IMR-90 (cell line): ENCODE results near the gene RYR2. TPM values are rescaled to one million over a fixed set of nuclear protein-coding genes. Genes with fewer than 3 reads are reported as not detected.

Experiments used
- ATAC-seq: fragments of 200-7000 bp; cut with Tn5 transposase; 2 replicates; pipeline ENCODE4 v1.9.1; 2020; ENCODE audit warnings: low read depth, mild to moderate bottlenecking, moderate library complexity
- BruUV-seq: library from RNA; stranded (reverse); fragments of 400-500 nt; replicated peaks from 2 replicates; lab custom pipeline; 2021; lab: Mats Ljungman, UMichigan
- CTCF ChIA-PET: fragments of 300-600 bp; formaldehyde crosslinking; extraction: SDS; loops from one replicate; lab custom pipeline; 2021; ENCODE audit warnings: antibody characterized with exemption; lab: Yijun Ruan, JAX
- POLR2A ChIA-PET: fragments of 300-600 bp; sonication (Branson Sonifier 250); formaldehyde crosslinking; loops from one replicate; lab custom pipeline; 2022; ENCODE audit warnings: antibody characterized with exemption; ENCODE audit not compliant: unreplicated experiment; lab: Charles Lee
- DNase-seq: peaks from one replicate; pipeline ENCODE4 v3.0.0; 2013
- H2AFZ ChIP-seq: replicated peaks from 2 replicates; pipeline ENCODE3; 2013; ENCODE audit warnings: low read length, mild to moderate bottlenecking; ENCODE audit not compliant: poor library complexity
- H2AK5ac ChIP-seq: 2 replicates; pipeline ENCODE4 v1.6.1; 2013; ENCODE audit warnings: low read depth, low read length, inconsistent platforms
- H2AK9ac ChIP-seq: replicated peaks from 2 replicates; pipeline ENCODE3; 2013; ENCODE audit warnings: mild to moderate bottlenecking, low read depth, low read length, moderate library complexity; ENCODE audit not compliant: poor library complexity
- H2BK120ac ChIP-seq: 2 replicates; pipeline ENCODE4 v1.6.1; 2013; ENCODE audit warnings: low read depth, low read length, inconsistent platforms
- H2BK15ac ChIP-seq: 3 replicates; pipeline ENCODE4 v1.6.1; 2013; ENCODE audit warnings: low read depth, low read length, inconsistent platforms
- H2BK20ac ChIP-seq: 2 replicates; pipeline ENCODE4 v1.6.1; 2013; ENCODE audit warnings: low read depth, mild to moderate bottlenecking, inconsistent platforms, low read length, moderate library complexity
- H2BK5ac ChIP-seq: 2 replicates; pipeline ENCODE4 v1.6.1; 2013; ENCODE audit warnings: mild to moderate bottlenecking, low read depth, low read length, inconsistent platforms; ENCODE audit not compliant: poor library complexity, severe bottlenecking
- H3K14ac ChIP-seq: replicated peaks from 2 replicates; pipeline ENCODE4 v1.6.1; 2013; ENCODE audit warnings: low read depth, low read length, inconsistent platforms
- H3K18ac ChIP-seq: 2 replicates; pipeline ENCODE4 v1.6.1; 2013; ENCODE audit warnings: low read depth, low read length, control low read depth
- H3K23ac ChIP-seq: 2 replicates; pipeline ENCODE4 v1.6.1; 2013; ENCODE audit warnings: low read depth, low read length, inconsistent platforms
- H3K27ac ChIP-seq: 2 replicates; pipeline ENCODE4 v1.5.1; 2013; ENCODE audit warnings: mild to moderate bottlenecking, control low read depth, low read length; ENCODE audit not compliant: insufficient read depth
- H3K27me3 ChIP-seq: 2 replicates; pipeline ENCODE4 v1.6.1; 2013; ENCODE audit warnings: low read length; ENCODE audit not compliant: control insufficient read depth, insufficient read depth
- H3K36me3 ChIP-seq: 2 replicates; pipeline ENCODE4 v1.6.1; 2013; ENCODE audit warnings: low read length, mixed read lengths; ENCODE audit not compliant: control insufficient read depth, insufficient read depth
- H3K4ac ChIP-seq: 2 replicates; pipeline ENCODE4 v1.6.1; 2013; ENCODE audit warnings: low read depth, low read length, inconsistent platforms
- H3K4me1 ChIP-seq: 2 replicates; pipeline ENCODE4 v1.6.1; 2013; ENCODE audit warnings: low read length, mixed read lengths; ENCODE audit not compliant: control insufficient read depth, insufficient read depth
- H3K4me2 ChIP-seq: 2 replicates; pipeline ENCODE4 v1.6.1; 2013; ENCODE audit warnings: low read depth, mild to moderate bottlenecking, control low read depth, low read length, moderate library complexity
- H3K4me3 ChIP-seq: 2 replicates; pipeline ENCODE4 v1.5.1; 2013; ENCODE audit warnings: low read depth, mild to moderate bottlenecking, control low read depth, low read length, moderate library complexity; ENCODE audit not compliant: insufficient read depth
- H3K56ac ChIP-seq: 2 replicates; pipeline ENCODE4 v1.6.1; 2013; ENCODE audit warnings: low read length, inconsistent platforms; ENCODE audit not compliant: insufficient read depth; ENCODE audit errors: extremely low read depth
- H3K79me1 ChIP-seq, 2 experiments: 2 replicates each; pipeline ENCODE4 v1.6.1; 2013; ENCODE audit warnings: low read length in 2 of 2, inconsistent platforms in 1 of 2, low read depth in 1 of 2
- H3K9ac ChIP-seq: 2 replicates; pipeline ENCODE4 v1.6.1; 2013; ENCODE audit warnings: low read depth, low read length, control low read depth
- H3K9me1 ChIP-seq: 2 replicates; pipeline ENCODE4 v1.6.1; 2013; ENCODE audit warnings: low read length, inconsistent platforms; ENCODE audit not compliant: insufficient read depth
- H3K9me3 ChIP-seq: 2 replicates; pipeline ENCODE4 v1.6.1; 2013; ENCODE audit warnings: low read length; ENCODE audit not compliant: control insufficient read depth, insufficient read depth
- H4K20me1 ChIP-seq: 2 replicates; pipeline ENCODE4 v1.6.1; 2013; ENCODE audit warnings: low read length, inconsistent platforms; ENCODE audit not compliant: insufficient read depth
- H4K5ac ChIP-seq: 2 replicates; pipeline ENCODE4 v1.6.1; 2013; ENCODE audit warnings: mild to moderate bottlenecking, low read depth, low read length, control low read depth
- H4K8ac ChIP-seq, 2 experiments: 2 replicates each; pipeline ENCODE4 v1.6.1; 2013; ENCODE audit warnings: low read depth in 2 of 2, low read length in 2 of 2, control low read depth in 1 of 2, inconsistent platforms in 1 of 2
- H4K91ac ChIP-seq: 2 replicates; pipeline ENCODE4 v1.6.1; 2013; ENCODE audit warnings: low read depth, low read length, inconsistent platforms; ENCODE audit not compliant: insufficient read depth
- BHLHE40 ChIP-seq: fragments of 150-350 bp; IDR thresholded peaks from 2 replicates; pipeline ENCODE4 v1.6.1; 2016; ENCODE audit warnings: mild to moderate bottlenecking, low read depth, low read length
- CEBPB ChIP-seq: IDR thresholded peaks from 2 replicates; pipeline ENCODE4 v1.6.1; 2012; ENCODE audit warnings: low read depth, low read length, improper control_type of control experiment
- ELK1 ChIP-seq: fragments of 150-350 bp; IDR thresholded peaks from 2 replicates; pipeline ENCODE4 v1.6.1; 2016; ENCODE audit warnings: low read depth, mild to moderate bottlenecking, low read length, moderate library complexity, borderline replicate concordance
- MAZ ChIP-seq: IDR thresholded peaks from 2 replicates; pipeline ENCODE4 v1.6.1; 2012; ENCODE audit warnings: low read depth, mild to moderate bottlenecking, low read length, improper control_type of control experiment, moderate library complexity, borderline replicate concordance
- RCOR1 ChIP-seq: IDR thresholded peaks from 2 replicates; pipeline ENCODE4 v1.6.1; 2012; ENCODE audit warnings: mild to moderate bottlenecking, low read length, improper control_type of control experiment; ENCODE audit not compliant: insufficient replicate concordance
- WGBS, 2 experiments: methylation state at CpG; one replicate each; pipeline versions ENCODE4 v1.1.5 to v1.1.7; 2013; ENCODE audit warnings: missing lambda C conversion rate in 2 of 2; ENCODE audit not compliant: insufficient read length in 1 of 2; ENCODE audit errors: extremely low coverage in 2 of 2; 5-methylcytosine and 5-hydroxymethylcytosine counted together
- dilution Hi-C: fragments of 300-500 bp; cut with HindIII; formaldehyde crosslinking; loops from one replicate; pipeline ENCODE4 v1.14.3; 2018; ENCODE audit warnings: low sequenced_read_pairs; ENCODE audit not compliant: unreplicated experiment
- in situ Hi-C: fragments of 300-500 bp; cut with MboI; formaldehyde crosslinking; loops from 3 replicates; pipeline ENCODE4 v1.14.3; 2019; ENCODE audit warnings: low sequenced_read_pairs, inconsistent platforms, mixed read lengths
- intact Hi-C: fragments of 100-400 bp; cut with micrococcal nuclease; formaldehyde crosslinking; loops from 2 replicates; pipeline ENCODE4 v1.10.0; 2022
- polyA plus RNA-seq, 3 experiments: library from polyadenylated mRNA; depleted of rRNA; stranded (reverse); fragments of >200 nt; gene quantifications; 2 replicates each; pipeline ENCODE4 v1.2.3, GENCODE V29; 2012; ENCODE audit warnings: low replicate concordance in 1 of 3
- total RNA-seq: library from RNA; depleted of rRNA; stranded (reverse); fragments of >200 nt; gene quantifications from 2 replicates; pipeline ENCODE4 v1.2.3, GENCODE V29; 2012

Gene RYR2
- total and polyA plus RNA-seq, 2 of the 4 experiments (the other 2 are of a cell fraction), result not detected

GRCh38 chr1:237316352-237316751, 274.4 kb downstream of the RYR2 start:
- POLR2A ChIA-PET, result no interaction called here
- no TSS peak for BruUV-seq
- CTCF ChIA-PET, result no interaction called here

More at GRCh38 chr1:237316352-237316751, 274.4 kb downstream of the RYR2 start:
- DNase-seq, result no peak
- Histone ChIP-seq H4K20me1 (no peaks in the 10 kb centered on the region), H3K27ac (no peak overlapping the region), H2BK15ac (no peak overlapping the region), H2BK5ac (no peak overlapping the region), H3K9me1 (no peaks in the 10 kb centered on the region), H2BK120ac (no peak overlapping the region), H3K4me2 (no peak overlapping the region), H3K9me3 (peaks cover 2% of the 10 kb centered on the region; the same call in 1 of the 2 replicates), H3K18ac (no peak overlapping the region), H3K23ac (no peak overlapping the region), H2BK20ac (no peak overlapping the region), H3K56ac (no peak overlapping the region), H3K9ac (no peak overlapping the region), H4K8ac (no peak overlapping the region), H2AK9ac (no peak overlapping the region), H3K79me1 (no peaks in the 10 kb centered on the region), H3K4me1 (no peaks in the 10 kb centered on the region), H2AK5ac (no peak overlapping the region), H4K5ac (no peak overlapping the region), H3K4me3 (no peak overlapping the region), H3K4ac (no peak overlapping the region), H3K27me3 (no peaks in the 10 kb centered on the region), H3K36me3 (no peaks in the 10 kb centered on the region), H3K14ac (no peak overlapping the region), H2AFZ (no peak overlapping the region), H4K91ac (no peak overlapping the region)
- dilution Hi-C loops, result no loop called here
- ATAC-seq, result no peak
- intact Hi-C loops, result no loop called here
- 85% methylated on average over 2 of the region's 4 CpGs; no CpG with 5 or more reads in 1 of the 2 experiments for WGBS, 2 experiments
- in situ Hi-C loops, result no loop called here
- TF ChIP-seq MAZ (no peak), CEBPB (no peak), RCOR1 (no peak), ELK1 (no peak), BHLHE40 (no peak)
